Measurements from ENCODE around the gene UBE2E2. TPM values are rescaled to one million over a fixed set of nuclear protein-coding genes. Genes with fewer than 3 reads are reported as not detected.

The UBE2E2 gene
- polyA plus RNA-seq, 4 donors = 61.4 to 66.4 (median 62.7) TPM

- DNase-seq (ENCODE audit: low read depth in 4 of 4, low spot score in 3 of 4) = no peak
These were observed 69.7 kb downstream of the UBE2E2 start for GRCh38 chr3:23272820-23273219.

DNA sequence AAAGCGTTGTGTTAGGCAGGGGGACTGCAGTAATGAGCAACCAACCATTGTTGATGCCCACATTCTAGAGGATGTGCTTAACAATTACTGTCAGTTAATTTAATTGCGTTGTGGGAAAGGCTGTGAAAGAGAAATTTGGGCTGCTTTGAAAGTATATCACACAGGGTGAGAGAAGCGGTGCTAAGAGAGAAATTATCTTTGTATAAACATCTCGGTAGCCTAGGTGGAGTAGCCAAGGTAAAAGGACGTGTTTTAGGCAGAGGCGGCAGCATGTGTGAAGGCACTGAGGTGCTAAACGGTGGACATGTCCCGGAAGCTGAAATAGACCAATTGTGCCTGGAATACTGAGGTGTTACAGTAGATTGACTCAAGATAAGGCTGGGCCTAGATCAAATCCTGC, 71.9 kb downstream of the UBE2E2 start:
- no peak for DNase-seq (ENCODE audit: low read depth in 4 of 4, low spot score in 3 of 4)

- DNase-seq (ENCODE audit: low read depth in 4 of 4, low spot score in 3 of 4) = no peak
These were observed 72.7 kb downstream of the UBE2E2 start for GRCh38 chr3:23275814-23276213.

DNA sequence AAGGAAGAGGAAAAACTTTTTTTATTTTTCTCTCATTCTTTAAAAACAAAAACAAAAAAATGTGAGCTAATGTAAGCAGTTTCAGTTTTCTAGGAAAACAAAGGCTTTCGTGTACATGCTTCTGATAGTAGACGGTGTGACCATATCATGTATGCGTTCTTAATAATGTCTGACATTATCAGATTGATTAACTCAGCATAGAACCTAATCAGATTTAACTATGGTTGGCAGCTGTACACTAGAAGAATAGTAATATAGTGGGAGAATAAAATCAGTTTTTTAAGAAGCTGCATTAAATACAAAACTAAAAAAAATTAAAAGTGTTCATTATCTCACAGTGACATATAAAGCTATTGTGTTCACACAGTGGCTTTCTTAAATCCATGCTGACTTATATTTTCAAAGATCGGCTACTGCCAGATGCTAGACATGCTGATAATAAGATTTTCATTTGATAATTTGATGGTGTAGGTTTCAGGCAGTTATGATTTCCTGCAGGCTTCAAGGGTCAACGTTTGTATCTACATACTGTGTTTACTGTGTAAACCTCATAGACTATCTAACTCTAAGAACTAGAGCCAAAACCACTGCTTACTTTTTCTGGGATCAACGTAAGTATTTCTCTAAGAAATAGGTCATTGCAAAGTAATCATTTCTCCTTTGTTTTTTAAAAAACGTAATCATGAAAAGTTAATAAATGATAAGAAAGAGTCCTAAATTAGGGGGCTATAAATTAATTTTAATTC, 74.0 kb downstream of the UBE2E2 start:
- DNase-seq (ENCODE audit: low read depth in 4 of 4, low spot score in 3 of 4) = no peak

- DNase-seq (ENCODE audit: low read depth in 4 of 4, low spot score in 3 of 4) = no peak
These were observed 74.6 kb downstream of the UBE2E2 start for GRCh38 chr3:23277688-23278087.

- no peak for DNase-seq (ENCODE audit: low read depth in 4 of 4, low spot score in 3 of 4)
These were observed 80.5 kb downstream of the UBE2E2 start for GRCh38 chr3:23283625-23284024.

- no peak for DNase-seq (ENCODE audit: low read depth in 4 of 4, low spot score in 3 of 4)
These were observed 85.2 kb downstream of the UBE2E2 start for GRCh38 chr3:23288286-23288685.

GRCh38 chr3:23288715-23289114, 85.6 kb downstream of the UBE2E2 start:
- no peak for DNase-seq (ENCODE audit: low read depth in 4 of 4, low spot score in 3 of 4)

DNA sequence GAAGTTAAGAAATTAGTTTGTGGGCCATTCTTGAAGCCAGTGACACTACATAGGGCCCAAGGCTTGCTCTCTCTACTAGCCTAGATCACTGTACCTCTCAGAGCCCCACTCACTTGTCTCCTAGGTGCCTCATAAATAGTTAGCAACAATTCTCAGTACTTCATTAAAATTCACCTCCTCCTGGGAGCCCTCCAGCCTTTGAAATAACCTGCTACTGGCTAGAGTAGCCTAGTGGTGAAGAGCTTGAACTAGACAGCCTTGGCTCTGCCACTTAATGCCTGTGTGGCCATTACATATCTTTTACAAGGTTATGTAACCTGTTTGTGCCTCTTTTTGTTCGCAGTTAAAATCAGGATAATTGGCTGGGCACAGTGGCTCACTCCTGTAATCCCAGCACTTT, 89.3 kb downstream of the UBE2E2 start:
- DNase-seq (ENCODE audit: low read depth in 4 of 4, low spot score in 3 of 4) = no peak

GRCh38 chr3:23294770-23295387, 91.8 kb downstream of the UBE2E2 start:
- DNase-seq (ENCODE audit: low read depth in 4 of 4, low spot score in 3 of 4) = no peak

- DNase-seq (ENCODE audit: low read depth in 4 of 4, low spot score in 3 of 4) = no peak
These were observed 98.7 kb downstream of the UBE2E2 start for GRCh38 chr3:23301819-23302218.

GRCh38 chr3:23302271-23302670, 99.1 kb downstream of the UBE2E2 start:
- no peak for DNase-seq (ENCODE audit: low read depth in 4 of 4, low spot score in 3 of 4)

DNA sequence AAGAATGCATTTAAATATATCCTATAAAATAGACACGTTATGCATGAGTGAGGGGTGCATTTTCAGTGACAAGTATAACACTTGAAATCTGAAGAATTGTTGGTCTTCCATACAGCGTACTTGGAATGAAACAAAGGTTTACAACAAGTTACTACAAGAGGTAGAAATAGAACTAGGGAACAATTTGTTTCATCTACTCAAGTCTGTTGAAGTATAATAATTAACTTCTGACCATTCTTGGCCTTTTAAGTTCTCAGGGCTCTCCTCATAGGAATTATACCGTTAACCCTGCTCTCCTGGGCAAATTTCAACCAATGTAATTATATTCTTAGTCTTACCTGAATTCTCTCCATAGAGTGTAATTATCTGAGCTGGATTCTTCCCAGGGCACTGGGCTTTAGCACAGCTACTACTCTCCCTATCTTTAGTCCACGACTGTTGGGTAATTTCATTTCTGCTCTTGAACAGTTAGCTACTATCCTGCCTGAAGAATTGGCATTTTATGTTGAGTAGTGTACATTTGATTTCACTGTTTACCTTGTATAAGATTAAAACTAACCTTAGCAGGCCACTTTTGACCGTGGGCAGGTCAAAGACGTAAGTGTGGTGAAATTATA, 100.6 kb downstream of the UBE2E2 start:
- DNase-seq (ENCODE audit: low read depth in 4 of 4, low spot score in 3 of 4) = no peak

DNA sequence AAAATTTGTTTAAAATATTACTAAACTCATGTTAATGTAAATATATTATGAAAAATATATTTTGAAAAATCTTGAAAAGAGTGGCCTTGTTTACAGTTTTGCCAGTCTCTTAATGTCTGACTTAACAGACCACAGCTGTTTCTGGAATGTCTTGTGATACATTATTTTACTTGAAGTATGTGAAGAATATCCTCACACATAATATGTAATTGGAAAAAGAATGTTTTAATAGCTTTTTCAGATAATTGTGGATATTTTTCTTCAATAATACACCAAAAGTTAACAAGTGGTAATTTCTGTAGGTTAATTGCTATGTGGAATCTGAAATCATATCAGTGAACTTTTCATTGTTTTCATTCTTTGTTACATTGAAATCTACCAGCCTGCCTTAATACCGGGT, 101.3 kb downstream of the UBE2E2 start:
- no peak for DNase-seq (ENCODE audit: low read depth in 4 of 4, low spot score in 3 of 4)

DNA sequence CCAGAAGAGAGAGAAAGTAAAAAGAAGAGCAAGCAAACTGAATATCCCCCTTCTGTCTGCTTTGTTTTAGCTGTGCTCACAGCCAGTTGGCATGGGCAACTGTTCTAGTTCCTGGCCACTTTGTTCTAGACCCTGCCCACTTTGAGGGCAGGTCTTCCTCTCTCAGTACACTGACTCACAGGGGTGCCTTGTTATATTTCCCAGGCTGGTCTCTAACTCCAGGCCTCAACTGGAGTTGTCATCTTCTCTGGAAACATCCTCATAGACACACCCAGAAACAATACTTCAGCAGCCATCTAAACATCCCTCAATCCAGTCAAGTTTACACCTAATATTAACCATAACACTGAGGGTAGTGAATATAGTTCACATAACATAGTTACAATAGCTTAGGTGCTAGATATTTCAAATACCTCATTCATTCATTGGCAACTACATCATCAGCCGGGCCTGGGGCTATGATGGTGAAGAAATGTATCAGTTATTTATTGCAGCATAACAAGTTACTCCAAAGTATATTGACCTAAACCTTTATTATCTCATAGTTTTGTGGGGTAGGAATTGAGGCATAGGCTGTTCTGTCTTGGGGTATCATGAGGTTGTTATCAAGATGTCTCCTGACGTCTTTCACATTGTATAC, 106.0 kb downstream of the UBE2E2 start:
- DNase-seq (ENCODE audit: low read depth in 4 of 4, low spot score in 3 of 4) = no peak

GRCh38 chr3:23312866-23313265, 109.7 kb downstream of the UBE2E2 start:
- DNase-seq (ENCODE audit: low read depth in 4 of 4, low spot score in 3 of 4) = no peak

GRCh38 chr3:23314981-23315762, 112.0 kb downstream of the UBE2E2 start:
- DNase-seq (ENCODE audit: low read depth in 4 of 4, low spot score in 3 of 4) = no peak

GRCh38 chr3:23316924-23317323, 113.8 kb downstream of the UBE2E2 start:
- DNase-seq (ENCODE audit: low read depth in 4 of 4, low spot score in 3 of 4) = no peak

- no peak for DNase-seq (ENCODE audit: low read depth in 4 of 4, low spot score in 3 of 4)
These were observed 116.5 kb downstream of the UBE2E2 start for GRCh38 chr3:23319366-23320312.

Measured in right renal pelvis (tissue), 4 donors.